Stimulated activated CD4-positive, alpha-beta T cell treated with anti-CD3 and anti-CD28 coated beads, Interleukin-4, amount 100 ng/mL, for 4 hours (primary cell): Measurements from ENCODE around the gene CDH15.

ENCODE experiments used
- DNase-seq, 2 experiments: peaks; one replicate each; pipeline ENCODE4 v3.0.0-alpha.2; 2020

CDH15 gene, protein sequence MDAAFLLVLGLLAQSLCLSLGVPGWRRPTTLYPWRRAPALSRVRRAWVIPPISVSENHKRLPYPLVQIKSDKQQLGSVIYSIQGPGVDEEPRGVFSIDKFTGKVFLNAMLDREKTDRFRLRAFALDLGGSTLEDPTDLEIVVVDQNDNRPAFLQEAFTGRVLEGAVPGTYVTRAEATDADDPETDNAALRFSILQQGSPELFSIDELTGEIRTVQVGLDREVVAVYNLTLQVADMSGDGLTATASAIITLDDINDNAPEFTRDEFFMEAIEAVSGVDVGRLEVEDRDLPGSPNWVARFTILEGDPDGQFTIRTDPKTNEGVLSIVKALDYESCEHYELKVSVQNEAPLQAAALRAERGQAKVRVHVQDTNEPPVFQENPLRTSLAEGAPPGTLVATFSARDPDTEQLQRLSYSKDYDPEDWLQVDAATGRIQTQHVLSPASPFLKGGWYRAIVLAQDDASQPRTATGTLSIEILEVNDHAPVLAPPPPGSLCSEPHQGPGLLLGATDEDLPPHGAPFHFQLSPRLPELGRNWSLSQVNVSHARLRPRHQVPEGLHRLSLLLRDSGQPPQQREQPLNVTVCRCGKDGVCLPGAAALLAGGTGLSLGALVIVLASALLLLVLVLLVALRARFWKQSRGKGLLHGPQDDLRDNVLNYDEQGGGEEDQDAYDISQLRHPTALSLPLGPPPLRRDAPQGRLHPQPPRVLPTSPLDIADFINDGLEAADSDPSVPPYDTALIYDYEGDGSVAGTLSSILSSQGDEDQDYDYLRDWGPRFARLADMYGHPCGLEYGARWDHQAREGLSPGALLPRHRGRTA

DNA sequence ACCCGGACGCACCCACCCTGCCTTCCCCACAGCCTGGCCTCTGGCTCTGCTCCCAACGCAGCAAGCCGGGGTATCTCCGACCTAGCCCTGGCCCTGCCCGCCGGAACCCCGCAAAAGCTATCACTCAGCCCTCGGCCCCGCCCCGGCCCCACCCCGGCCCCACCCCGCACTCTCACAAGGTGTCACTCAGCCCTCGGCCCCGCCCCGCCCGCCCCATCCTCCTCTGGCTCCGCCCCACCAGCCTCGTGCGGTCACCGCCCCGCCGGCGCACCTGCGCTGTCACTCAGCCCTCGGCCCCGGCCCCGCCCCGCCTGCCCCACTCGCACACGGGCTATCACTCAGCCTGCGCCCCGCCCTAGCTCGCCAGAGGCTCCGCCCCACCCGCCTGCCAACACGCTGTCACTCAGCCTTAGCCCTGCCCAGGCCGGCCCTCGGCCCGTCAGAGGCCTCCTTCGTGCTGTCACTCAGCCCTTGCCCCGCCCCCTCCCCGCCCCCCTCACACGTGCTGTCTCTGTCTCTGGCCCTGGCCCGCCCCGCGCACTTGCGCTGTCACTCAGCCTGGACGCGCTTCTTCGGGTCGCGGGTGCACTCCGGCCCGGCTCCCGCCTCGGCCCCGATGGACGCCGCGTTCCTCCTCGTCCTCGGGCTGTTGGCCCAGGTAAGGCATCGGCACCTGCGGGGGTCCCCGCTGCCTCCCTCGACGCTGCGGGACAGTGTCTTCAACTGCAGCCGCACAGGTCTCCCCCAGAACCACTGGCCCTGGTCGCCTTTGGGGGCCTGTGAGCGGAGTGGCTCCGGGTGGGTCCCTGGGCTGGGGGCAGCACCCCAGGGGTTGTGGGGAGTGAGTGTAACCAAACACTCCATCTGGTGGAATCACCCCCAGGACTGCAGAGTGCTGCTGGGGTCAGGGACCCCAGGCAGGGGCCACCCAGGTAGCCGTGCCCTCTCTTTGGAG lies at the start of gene CDH15:
TSS of gene CDH15 (plus strand) at position 533 of the 955 bp plus-strand sequence. CDS start at position 617, 84 bp downstream.
- DNase-seq, result peak; percentile 95 to 96

DNA sequence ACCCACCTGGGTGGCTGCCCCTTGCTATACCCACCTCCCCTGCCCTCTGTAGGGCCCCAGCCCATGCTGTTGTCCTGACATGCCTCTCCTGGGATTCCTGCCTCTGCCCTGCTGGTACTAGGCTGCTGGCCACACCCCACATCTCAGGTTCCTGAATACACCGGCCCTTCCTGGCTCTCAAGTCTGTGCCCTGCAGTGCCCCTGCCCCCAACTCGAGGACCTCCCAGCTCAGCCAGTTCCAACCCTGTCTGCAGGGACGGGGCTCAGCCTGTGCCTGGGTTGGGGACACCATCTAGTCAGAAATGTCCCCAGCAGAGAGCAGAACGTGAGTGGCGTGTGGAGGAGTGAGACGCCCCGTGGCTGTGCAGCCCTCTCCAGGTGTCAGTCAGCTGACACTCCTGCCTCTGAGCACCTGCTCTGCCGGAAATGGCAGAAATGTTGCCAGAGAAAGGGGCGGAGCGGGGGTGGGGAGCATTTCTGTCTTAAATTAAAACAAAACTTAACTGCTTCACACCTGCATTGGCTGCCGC lies 49.2 kb upstream of the CDH15 start:
- DNase-seq, result peak; percentile 36 to 76

DNA sequence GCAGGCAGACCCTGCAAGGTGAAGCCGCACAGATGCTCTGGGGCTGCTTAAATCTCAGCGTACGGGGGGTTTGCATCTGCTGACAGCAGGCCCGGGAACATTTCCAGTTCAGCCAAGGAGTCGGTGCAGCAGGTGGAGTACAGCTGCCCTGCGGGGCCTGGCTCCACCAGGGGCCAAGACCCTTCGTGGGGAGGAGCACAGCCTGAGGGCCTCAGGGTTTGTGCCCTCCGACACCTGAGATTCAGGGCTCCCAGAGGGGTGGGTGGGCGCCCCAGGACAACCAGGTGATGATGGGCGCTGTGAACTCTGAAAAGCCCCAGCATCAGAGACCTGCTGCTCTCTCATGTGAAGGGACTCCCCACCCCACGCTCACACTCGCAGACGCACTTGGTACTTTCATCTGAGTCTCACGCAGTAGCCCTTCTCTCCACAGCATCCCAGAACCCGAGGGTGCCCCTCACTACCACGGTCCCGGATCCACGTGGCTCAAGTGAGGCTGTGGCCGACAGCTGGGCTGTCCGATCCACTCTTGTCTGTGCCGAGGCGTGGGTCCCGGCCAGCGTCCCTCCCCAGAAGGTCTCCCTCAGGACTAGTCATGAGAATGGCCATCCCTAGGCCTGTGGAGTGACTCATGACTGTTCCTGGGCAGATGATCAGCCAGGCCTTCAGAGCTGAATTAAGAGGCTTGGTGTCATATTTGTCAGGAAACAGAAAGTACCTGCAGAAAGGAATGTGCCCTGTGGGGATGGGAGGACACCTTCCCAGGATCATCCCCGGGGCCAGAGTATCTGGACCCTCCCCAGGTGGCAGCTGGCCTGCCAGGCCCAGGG lies 48.3 kb upstream of the CDH15 start:
- DNase-seq, result no peak

DNA sequence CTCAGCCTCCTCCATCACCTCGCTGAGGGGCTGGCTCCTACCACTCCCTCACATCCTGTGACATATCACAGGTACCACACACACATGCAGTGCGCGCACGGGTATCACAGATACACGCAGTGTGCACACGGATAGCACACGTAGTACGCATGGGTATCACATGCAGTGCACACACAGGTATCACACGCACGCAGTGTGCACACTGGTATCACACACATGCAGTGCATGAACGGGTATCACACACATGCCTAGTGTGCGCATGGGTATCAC lies 47.8 kb upstream of the CDH15 start:
- no peak for DNase-seq

DNA sequence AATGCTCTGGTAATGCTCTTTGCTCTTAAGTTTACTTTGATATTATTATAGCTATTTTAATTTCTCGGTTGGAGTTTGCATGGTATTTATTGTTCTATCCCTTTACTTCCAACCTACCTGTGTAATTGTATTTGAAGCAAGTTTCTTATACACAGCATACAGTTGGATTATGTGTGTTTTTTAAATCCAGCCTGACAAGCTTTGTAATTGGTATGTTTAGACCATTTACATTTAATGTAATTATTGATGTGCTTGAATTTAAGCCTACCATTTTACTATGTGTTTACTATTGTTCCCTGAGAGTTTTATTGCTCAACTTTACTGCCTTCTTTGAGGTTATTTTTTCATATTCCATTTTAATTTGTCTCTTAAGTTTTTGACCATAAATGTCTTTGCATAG lies 42.2 kb upstream of the CDH15 start:
- no peak for DNase-seq

DNA sequence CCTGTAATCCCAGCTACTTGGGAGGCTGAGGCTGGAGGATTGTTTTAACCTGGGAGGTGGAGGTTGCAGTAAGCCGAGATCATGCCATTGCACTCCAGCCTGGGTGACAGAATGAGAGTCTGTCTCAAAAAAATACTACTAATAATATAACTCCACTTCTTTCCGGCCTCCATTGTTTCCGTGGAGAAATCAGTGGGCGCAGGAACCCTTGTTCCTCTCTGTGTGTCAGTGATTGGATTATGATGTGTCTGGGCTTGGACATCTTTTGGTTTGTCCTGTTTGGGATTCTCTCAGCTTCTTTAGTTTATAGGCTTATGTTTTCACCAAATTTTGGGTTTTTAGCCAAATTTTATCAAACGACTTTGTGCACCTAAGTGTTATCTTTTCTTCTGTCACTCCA lies 41.1 kb upstream of the CDH15 start:
- DNase-seq, result no peak

DNA sequence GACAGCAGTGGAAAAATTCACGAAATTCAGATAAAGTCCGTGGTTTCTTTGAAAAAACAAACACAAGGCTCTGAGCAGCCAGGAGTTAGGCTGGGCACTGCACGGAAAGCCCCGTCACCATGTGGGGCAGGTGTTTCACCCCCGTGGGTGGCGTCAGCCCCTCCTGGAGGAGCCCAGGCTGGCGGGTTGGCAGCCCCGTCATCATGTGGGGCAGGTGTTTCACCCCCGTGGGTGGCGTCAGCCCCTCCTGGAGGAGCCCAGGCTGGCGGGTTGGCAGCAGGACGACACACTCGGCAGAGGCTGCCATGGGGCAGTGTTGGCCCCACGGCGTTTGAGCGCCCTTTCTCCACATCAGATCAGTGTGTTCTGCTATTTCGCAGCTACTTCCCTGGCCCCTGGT lies 39.8 kb upstream of the CDH15 start:
- DNase-seq, result no peak

DNA sequence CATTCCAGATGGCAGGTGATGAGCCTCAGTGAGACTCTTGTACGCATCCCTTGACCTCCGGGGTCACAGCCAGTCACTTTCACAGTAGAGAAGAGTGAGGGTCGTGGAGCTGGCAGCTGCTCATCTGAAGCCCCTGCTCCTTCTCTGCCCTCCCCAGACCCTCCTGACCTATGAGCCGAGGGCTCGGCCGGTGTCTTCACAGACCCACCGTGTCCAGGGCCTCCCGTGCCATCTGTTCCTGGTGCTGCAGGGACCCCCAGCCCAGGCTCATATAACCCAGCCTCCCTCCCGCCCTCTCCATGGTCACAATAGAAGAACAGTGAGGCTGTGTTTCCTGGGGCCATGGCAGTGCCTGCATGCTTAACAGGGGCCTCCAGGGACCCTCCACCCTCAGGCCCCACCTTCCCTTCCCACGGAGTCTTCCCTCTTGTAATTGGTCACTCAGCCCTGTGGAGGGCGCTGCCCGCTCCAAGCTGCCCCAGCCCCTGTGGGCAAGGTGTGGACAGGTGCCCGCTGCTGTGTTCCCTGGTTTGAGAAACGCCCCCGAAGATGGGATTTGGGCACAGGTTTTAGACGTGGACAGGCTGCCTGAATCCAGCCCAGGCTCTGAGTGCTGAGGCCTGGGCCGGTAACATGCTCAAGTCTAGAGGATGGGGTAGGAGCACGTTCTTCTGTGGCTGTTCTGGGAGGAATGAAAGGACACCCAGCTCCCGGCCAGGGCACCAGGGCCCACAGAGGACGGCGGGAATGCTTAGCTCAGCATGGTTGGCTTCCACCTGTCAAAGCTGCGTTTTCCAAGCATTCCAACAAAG lies 39.1 kb upstream of the CDH15 start:
- no peak for DNase-seq

DNA sequence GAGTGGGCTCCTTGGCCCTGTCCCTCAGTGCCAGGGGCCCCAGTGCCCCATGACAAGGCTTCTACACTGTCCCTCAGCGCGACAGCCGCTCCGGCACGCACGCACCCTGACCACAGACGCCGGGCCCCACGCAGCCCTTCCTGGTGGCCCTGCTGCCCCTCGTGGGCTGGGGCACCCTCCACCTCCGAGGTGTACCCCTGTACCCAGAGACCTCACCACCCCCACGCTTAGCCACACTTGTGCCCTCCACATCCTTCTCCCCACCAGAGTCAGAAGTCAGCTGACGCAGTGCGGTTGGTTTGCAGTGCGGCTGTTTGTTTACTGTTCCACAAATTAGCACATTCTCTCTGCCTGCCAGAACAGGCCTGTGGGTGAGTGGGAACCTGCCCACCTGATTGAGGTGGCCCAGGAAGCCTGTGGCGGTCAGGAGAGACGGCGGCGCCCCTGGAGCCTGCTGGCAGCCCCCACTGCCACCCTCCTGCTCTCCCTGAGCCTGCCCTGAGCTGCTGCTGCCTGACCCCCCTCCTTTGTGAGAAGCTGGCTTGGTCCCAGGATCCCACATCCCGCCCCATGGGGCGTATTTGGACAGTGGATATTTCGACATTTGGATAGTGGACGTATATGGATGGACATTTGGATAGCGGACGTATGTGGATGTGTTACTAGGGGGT lies 38.0 kb upstream of the CDH15 start:
- no peak for DNase-seq

DNA sequence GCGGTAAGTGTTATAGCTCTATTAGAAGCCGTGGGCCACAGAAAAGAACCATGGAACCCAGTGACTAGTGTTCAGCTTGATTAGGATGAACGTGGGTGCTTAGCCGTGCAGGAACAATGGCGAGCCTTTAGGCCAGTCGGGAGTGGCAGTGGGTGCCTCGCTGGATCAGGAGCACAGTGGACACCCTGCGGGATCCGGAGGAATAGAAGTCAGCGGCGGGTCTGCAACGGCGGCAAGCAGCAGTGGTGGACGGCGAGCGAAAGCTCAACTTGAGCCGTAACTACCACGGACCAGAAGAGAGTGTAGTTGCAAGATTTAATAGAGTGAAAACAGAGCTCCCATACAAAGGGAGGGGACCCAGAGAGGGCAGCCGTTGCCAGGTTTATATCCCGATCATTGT lies 37.3 kb upstream of the CDH15 start:
- no peak for DNase-seq

DNA sequence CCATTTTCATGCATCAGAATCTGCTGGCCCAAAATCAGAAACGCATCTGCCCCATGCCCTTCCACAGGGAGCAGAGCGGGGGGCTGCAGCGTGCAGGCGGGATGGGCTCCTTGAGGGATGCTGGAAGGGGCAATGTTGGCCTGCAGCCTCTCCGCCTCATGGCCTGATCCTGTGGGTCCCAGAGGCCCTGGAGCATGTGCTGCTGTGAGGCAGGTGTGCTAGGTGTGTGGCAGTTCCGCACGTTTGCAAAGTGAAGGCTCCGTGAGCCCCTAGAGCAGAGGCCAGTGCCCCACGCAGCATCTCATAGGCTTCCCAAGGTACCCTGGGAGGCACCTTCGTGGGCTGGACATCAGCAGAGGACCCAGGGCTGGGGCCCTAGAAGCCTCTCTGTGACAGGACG lies 36.4 kb upstream of the CDH15 start:
- no peak for DNase-seq

DNA sequence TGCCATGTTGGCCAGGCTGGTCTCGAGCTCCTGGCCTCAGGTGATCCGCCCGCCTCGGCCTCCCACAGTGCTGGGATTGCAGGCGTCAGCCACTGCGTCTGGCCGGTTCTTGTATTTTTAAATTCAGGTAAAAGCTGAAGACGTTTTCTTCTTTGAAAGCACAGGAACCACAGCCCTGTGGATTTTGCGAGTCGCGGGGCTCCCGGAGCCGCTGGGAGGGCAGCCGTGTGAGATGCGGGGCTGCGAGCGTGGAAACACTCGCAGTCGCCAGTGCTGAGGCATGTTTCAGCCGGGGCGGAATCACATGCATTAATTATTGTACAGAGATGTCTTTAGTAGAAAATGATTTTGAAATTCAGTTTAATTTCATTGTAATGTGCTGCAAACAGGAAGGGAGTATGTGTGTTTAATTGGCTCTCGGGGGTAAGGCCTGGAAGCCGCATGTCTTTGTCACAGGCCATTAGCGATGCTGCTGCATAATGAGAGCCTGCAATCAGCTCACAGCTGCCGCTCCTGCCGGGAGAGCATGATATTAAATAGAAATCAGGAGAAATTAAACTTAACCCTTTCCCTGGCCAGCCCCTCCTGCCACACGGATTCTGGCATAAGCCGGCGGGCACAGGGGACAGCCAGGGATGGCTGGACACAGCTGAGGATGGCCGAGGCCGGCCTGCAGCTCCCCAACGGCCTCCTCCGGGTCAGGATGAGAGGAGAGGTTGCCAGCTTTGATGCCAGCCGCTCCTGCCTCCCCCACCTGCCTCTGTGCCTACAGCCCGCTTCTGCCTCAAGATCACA lies 35.4 kb upstream of the CDH15 start:
- no peak for DNase-seq

DNA sequence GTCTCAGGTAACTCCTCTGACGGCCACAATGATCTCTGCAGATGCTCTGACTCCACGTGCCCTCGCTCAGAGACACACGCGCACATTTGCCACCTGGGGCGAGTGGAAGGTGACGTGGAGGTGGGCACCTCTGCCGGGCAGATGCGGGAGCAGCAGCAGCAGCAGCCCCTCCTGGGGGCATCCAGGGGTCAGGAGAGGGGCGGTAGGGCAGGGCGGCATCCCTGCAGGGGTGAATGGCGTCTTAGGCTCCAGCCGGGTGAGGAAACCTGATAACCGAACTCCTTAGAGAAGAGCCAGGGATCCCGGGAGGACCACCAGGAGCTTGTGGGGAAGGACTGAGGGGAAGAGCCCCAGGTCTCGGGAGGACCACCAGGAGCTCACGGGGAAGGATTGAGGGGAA lies 34.6 kb upstream of the CDH15 start:
- DNase-seq, result no peak

DNA sequence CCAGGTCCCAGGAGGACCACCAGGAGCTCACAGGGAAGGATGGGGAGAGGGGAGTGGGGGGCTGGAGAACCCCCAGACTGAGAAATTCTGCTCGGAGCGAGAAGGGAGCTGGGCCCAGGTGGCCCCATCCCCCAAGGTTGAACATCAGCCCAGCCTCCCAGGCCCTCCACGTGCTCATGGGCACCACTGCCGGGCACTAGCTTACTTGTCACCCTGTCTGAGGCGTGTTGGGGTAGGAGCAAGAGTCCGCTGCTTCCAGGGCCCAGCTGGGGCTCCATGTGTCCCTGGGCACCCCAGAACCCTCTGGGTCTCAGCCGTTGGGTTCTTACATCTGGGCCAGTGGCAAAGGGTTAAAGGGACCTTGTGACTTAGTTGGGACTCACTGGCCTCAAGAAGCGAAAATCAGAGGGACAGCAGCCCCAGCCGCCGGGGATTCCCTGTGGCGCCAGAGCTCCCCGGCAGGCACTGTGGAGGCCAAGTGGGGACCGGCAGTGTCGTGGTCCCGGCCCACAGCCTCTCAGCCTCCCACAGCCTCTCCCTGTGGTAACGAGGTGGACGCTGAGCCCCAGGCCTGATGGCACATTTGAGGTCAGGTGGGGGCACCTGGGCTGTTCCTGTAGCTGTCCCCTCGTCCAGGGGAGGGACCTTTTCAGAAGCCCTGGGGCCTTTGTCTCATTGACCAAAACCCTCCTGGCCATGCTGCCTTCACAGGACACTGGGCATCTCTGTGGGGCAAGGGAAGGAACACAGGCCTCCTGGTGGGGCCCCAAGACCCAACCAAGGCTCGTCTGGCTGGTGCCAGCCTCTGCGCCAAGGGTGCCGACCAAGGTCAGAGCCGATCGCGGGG lies 33.7 kb upstream of the CDH15 start:
- DNase-seq, result no peak

DNA sequence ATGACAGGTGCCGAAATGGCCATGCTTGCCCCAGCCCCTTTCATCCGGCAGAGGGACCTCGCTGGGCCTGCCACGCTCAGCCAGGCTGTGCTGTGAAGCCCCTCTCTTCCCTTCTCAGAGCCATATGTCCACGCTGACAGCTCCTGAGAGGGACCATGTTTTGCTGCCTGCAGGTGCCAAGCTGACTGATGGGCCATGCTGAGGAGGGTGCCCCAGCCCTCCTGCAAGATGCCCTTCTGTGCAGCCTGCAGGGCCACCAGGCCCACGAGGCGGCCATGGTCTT lies 33.1 kb upstream of the CDH15 start:
- DNase-seq, result no peak

DNA sequence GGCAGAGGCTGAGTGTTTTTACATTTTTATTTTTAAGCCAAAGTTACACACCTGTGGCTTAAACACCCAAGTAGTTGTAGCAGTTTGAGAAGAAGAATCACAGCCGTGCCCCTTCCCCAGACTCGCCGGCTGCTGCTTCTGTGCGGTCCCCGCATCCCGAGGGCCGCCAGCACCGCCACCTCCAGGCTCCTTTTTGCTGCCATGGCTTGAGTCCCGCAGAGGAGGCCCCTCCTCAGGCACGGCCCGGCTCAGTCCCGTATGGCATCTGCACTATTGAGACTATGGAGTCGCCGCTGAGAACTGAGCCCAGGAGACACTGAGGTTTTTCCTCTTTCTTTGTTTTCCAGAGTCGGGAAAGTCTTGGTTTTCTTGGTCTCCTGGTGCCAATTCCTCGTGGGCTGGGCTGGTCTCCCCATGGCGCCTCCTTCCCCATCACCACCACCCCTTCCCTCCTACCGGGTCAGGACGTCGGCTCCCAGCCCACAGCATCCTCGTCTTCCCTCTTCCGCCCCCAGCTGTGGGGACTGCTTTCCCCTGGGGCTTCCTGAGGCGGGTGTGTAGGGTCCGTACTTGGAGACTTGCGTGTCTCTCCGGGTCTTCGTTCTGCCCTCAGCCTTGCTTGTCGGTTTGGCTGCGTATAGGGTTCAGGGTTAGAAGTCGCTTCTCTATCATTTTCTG lies 32.6 kb upstream of the CDH15 start:
- DNase-seq, result no peak

DNA sequence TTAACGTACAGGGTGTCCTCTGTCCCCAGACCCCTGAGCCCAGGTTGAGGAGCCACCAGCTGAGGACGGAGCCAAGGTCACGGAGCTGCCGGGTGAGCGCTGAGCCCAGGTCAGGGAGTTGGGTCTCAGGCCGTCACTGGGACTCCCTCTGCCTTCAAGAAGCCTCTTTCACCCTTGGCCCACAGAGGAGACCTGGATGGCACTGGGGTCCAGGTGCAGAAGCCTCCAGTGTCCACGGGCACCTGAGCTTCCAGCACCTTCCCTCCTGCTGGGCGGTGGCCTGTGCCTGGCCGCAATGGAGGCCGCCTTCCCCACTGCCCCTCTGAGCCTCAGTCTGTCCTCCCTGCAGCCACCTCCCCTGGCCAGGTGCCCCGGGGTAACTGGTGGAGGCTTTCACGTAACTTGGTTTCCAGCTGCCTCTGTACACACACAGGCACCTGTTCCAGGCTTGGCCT lies 31.6 kb upstream of the CDH15 start:
- no peak for DNase-seq

DNA sequence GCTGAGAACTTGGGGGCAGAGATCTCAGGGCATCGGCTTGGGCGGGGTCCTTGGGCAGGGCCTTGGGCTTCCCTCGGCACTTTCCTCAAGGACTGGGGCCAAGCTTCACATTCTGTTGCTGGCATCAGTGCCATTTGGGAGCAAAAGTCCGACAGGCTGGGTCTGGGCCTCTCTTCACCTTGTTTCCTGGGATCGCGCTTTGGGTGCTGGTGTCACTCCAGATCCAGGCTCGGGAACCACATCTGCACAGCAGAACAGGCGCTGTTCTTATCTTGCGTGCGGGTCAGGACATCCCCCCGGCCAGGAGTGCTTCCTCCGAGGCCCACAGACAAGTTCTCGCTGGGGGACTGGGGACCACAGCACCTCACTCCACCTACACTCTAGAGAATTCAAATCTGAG lies 31.1 kb upstream of the CDH15 start:
- no peak for DNase-seq
